SU-DHL-6 (cell line): ENCODE measurements around the gene NCLN.

Experiments
- EZH2phosphoT487 ChIP-seq: fragments of 200-600 bp; sonication (generic), shearing (Covaris generic); conservative IDR thresholded peaks from 2 replicates; pipeline ENCODE4 v1.6.1; 2018; ENCODE audit warnings: mild to moderate bottlenecking, antibody characterized with exemption, low read length, moderate library complexity, mixed read lengths
- TF ChIP-seq, protein P1 (sequence below): fragments of 200-600 bp; sonication (generic); IDR thresholded peaks from one replicate; pipeline ENCODE4 v1.5.1; 2017; ENCODE audit warnings: antibody characterized with exemption, mild to moderate bottlenecking, low read length, moderate library complexity; ENCODE audit not compliant: insufficient read depth, poor library complexity, severe bottlenecking

GRCh38 chr19:3189702-3190469 lies 4.2 kb downstream of the NCLN start:
- TF ChIP-seq, protein P1, sequence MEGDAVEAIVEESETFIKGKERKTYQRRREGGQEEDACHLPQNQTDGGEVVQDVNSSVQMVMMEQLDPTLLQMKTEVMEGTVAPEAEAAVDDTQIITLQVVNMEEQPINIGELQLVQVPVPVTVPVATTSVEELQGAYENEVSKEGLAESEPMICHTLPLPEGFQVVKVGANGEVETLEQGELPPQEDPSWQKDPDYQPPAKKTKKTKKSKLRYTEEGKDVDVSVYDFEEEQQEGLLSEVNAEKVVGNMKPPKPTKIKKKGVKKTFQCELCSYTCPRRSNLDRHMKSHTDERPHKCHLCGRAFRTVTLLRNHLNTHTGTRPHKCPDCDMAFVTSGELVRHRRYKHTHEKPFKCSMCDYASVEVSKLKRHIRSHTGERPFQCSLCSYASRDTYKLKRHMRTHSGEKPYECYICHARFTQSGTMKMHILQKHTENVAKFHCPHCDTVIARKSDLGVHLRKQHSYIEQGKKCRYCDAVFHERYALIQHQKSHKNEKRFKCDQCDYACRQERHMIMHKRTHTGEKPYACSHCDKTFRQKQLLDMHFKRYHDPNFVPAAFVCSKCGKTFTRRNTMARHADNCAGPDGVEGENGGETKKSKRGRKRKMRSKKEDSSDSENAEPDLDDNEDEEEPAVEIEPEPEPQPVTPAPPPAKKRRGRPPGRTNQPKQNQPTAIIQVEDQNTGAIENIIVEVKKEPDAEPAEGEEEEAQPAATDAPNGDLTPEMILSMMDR, result no peak
- TF ChIP-seq EZH2phosphoT487, result no peak
